Activated CD4-positive, alpha-beta T cell treated with anti-CD3 and anti-CD28 coated beads for 48 hours (primary cell): ENCODE data around the gene MORC1.
"Not testable (repeated sequence)": the region's sequence is repeated elsewhere in the genome, so short reads cannot be mapped to it uniquely, and the experiment has no call there.

Experiments
- DNase-seq: peaks from one replicate; pipeline ENCODE4 v3.0.0-alpha.2; 2020

The MORC1 gene

GRCh38 chr3:109095166-109095565 lies 22.8 kb downstream of the MORC1 start:
- no peak for DNase-seq

GRCh38 chr3:109093561-109093960 lies 24.4 kb downstream of the MORC1 start:
- no peak for DNase-seq

GRCh38 chr3:109091846-109092245 lies 26.1 kb downstream of the MORC1 start:
- no peak for DNase-seq

DNA sequence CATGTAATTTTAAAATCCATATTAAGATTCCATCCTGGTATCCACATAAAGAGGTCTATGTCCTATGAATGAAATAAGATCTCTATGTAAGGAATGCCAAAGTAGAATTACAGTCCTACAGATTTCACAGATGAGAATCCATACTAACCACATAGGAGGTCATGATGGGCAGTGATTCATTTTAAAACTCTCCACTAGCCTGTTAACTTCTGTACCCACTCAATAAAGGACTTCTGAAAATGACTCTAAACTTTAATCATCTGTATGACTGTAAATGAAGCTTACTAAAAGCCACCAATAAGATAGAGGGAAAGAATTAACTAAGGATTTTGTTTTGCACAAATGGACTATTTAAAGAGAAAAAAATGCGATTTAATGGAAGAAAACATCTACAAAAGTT lies 28.7 kb downstream of the MORC1 start:
- DNase-seq = no peak

DNA sequence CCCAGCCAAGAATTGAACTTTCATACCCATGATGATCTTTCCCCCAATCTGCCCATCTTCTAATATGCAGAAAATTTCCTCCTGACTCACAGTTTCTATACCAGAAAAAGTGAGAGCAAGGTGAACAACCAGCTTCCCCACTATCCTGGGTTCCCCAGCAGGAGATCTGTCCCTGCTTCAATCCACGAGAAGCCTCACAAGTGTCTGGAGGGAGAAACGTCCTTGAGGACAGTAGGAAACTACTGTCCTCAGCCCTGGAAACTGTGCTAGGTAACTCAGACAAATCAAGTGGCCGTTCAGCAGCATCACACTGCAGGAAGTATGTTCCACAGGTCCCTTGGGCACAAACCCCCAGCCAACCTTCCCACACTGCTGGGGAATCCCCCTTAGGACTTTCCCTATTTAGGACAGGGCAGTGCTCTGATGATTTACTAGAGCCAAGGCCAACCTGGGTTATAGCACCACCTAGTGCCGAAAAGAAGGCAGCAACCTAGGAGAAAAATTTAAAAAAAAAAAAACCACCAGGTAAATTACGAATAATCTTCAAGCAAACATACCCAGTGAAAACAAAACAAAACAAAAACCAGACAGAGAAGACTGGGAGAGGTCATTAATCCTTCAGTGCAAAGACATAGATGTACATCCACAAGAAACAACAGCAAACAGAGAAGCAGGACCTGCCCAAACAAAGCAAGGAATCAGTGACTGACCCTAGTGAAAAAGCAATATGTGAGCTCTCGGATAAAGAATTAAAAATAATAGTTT lies 36.0 kb downstream of the MORC1 start:
- DNase-seq = peak; percentile 33

- not testable (repeated sequence) for DNase-seq
These were observed 37.8 kb downstream of the MORC1 start for GRCh38 chr3:109080090-109080489.

DNA sequence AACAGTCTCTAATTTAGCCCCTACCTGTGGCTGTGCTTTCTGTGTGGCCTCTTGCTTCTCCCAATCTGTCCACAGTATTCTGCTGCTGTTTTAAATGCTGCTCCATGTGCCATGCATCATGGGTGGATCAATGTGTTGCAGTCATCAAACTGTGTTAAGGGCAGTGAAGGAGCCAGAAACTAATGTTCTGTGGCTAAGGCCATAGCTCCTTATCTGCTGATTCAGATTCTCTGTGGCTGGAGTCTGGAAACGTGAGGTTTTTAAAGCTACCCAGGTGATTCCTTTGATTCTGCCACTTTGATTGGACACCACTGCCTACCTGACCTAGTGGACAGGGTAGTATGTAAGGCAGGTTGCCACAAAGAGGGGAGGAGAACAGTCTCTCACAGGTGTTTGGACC lies 44.8 kb downstream of the MORC1 start:
- no peak for DNase-seq

DNA sequence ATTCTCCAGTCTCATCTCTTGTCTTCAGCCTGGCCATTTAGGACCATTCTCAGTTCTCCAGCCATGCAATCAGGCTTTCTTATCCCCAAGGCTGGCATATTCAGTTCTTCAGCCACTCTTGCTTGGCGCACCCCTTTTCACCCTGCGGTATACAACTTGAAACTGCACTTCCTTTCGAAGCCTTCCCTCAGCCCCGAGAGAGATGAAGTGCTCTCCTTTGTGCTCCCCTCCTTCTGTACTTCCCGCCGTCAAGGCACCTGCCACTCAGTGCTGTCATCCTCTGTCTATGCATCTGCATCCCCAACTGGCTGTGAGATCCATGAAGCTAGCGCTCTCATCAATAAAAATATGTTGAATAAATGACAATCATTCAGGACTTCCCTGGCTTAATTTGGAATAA lies 45.7 kb downstream of the MORC1 start:
- DNase-seq = no peak

DNA sequence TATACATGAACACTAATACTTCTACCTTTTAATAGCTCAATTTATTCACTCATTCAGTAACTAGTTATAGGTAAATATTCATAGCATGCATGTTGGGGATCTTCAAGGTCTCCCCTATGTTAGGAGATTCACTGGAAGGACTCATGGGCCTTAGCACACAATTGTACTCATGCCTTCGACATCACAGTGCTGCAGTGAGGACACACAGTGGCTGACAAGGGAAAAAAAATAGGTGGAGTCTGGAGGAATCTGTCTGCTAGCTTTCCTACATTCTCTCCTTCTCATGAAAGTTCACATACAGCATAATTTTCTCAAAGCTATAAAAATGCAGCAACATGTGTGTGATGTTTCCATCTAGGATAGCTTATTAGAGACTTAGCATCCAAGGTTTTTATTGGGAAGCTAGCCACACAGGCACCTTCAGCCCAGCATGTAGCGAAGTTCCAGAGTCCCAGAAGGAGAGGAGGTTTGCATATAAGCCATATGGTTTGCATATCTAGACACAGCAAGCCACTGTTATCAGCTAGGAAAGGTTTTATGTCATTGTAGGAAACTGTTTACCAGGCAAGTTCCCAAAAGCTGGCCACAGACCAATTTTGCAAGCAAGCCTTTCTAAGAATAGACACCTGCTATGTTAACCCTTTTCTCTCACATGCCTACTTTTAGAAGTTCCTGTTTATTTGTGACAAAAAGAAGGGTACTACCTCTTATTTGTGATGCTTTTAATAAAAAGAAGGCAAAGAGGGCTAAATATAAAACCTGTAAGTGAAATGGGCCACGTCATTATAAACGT lies 46.4 kb downstream of the MORC1 start:
- DNase-seq = no peak

GRCh38 chr3:109070211-109070610 lies 47.7 kb downstream of the MORC1 start:
- DNase-seq = no peak

- DNase-seq = no peak
These were observed 51.1 kb downstream of the MORC1 start for GRCh38 chr3:109066864-109067263.

GRCh38 chr3:109059264-109059663 lies 58.7 kb downstream of the MORC1 start:
- DNase-seq = no peak

GRCh38 chr3:109057616-109058015 lies 60.3 kb downstream of the MORC1 start:
- no peak for DNase-seq

GRCh38 chr3:109057056-109057455 lies 60.9 kb downstream of the MORC1 start:
- DNase-seq = no peak

DNA sequence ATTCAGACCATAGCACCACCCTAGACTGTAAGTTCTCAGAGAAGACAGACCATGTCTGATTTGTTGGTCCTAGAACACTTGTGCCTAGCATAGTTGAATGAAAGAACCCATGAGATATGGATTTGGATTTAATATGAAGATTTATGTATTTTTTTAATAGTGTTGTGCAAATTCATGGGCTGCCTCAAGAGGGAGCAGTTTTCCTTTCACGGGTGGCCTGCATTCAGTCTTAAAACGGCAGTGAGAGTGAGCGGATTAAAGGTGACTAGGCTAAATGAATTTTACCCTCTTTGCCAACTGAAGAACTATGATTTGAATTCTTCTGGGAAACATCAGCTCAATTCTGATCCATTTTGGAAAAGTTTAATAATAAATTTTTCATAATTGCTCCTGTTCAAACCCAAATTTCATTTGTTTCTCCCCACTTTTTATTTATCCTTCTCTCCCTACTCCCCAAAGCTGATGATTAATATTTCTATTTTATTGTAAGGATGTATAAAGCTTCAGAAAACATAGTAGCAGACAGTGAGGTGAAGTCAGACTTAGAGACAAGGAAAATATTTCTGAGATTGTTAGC lies 67.3 kb downstream of the MORC1 start:
- DNase-seq = peak; percentile 19

DNA sequence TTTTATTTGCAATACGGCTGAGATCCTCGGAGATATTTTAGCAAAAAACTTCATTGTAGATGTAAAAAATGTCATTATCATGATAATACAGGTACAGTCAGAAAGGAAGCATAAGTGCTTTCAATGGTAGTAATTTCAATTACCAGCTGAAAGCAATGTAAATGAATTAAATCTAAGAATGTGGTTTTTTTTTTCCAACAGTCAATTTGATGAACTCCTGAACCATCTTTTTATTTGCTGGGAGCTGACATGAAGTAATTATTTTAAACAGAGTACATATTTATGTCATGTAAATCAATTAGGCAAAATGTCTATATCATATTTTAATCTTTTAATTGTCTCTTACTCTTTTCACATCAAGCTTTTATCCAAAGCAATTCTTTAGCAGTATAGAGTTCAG lies 70.6 kb downstream of the MORC1 start:
- DNase-seq = no peak

- DNase-seq = no peak
These were observed 72.5 kb downstream of the MORC1 start for GRCh38 chr3:109045271-109046040.

DNA sequence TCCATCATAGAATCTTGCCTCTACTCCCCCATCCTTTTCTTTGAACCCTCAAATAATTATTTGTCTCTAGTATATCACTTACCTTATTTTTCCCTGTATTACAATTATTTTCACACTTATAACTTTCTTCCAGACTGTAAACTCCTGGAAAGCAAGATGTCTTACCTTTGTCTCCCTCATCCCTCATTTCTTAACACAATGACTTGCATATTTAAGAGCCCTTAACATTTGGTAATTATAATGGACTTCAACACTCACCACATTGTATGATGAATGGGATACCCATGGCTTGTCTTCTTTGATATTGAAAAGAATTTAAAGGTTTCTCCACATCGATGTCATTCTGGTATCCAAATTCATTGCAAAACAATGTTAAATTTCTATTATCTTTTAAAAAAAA lies 82.9 kb downstream of the MORC1 start:
- no peak for DNase-seq

DNA sequence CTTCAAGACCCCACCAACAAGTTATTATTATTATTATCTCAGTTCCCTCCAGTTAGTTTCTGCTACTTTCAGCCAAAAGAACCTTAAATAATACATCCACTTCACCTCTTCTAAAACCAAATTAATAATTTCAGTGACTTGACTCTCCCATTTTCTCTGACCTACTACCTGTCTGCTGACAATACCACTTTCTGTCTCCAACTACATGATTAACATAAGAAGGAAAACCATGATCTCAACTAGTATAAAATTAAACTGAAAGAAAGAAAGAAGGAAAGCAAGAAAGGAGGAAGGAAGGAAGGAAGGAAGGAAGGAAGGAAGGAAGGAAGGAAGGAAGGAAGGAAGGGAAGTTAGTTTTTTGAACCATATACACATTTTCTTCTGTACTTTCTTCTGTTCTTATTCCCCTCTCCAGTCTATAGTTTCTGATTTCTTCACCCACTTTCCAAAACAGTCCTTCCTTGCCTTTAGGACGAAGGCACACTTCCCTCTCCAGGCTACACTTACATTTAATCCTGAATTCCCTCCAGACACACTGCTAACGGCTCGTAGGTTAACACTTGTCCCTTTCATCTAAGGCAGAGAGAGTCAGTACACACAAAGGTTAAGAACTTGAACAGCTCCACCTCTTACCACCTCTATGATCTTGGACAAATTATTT lies 84.8 kb downstream of the MORC1 start:
- DNase-seq = no peak

GRCh38 chr3:109028753-109029152 lies 89.2 kb downstream of the MORC1 start:
- no peak for DNase-seq

DNA sequence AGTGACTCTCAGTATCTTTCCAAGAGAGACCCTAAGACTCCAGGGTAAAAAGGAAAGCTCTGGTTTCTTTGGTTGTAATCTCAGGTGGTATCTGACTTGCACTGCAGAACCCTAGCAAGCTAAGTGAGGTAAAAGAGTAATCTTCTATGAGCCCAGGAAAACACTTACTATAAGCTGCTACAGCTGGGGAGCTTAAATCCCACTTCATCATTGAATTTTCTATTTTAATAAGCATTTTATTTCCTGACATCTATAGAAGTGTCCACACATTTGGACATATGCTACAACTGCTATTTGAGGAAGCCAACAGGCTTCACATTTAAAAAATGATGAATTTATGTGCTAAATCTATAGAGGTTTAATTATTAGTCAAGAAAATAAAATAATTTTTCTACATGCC lies 91.1 kb downstream of the MORC1 start:
- no peak for DNase-seq

- no peak for DNase-seq
These were observed 92.0 kb downstream of the MORC1 start for GRCh38 chr3:109025896-109026295.
